IPS-NIHi11 (cell line): ENCODE measurements around the gene OPRM1.
A peak's percentile ranks its signal among the peaks of the same experiment; 100 is the strongest.

Source experiments
- DNase-seq: peaks from one replicate; pipeline ENCODE4 v3.0.0; 2012; ENCODE audit warnings: mixed read lengths, low spot score

OPRM1 gene

GRCh38 chr6:154086510-154086909 lies 47.5 kb downstream of the OPRM1 start:
- no peak for DNase-seq

GRCh38 chr6:154092326-154092962 lies 53.4 kb downstream of the OPRM1 start:
- DNase-seq = no peak

- no peak for DNase-seq
Observed at GRCh38 chr6:154093231-154094044, 54.4 kb downstream of the OPRM1 start.

GRCh38 chr6:154095571-154095970 lies 56.5 kb downstream of the OPRM1 start:
- DNase-seq = no peak

GRCh38 chr6:154096316-154096715 lies 57.3 kb downstream of the OPRM1 start:
- no peak for DNase-seq

GRCh38 chr6:154096834-154097233 lies 57.8 kb downstream of the OPRM1 start:
- no peak for DNase-seq

GRCh38 chr6:154099211-154099610 lies 60.2 kb downstream of the OPRM1 start:
- DNase-seq = no peak

- no peak for DNase-seq
Observed at GRCh38 chr6:154106251-154106650, 67.2 kb downstream of the OPRM1 start.

- no peak for DNase-seq
Observed at GRCh38 chr6:154111025-154111424, 72.0 kb downstream of the OPRM1 start.

GRCh38 chr6:154112181-154112809 lies 73.3 kb downstream of the OPRM1 start:
- DNase-seq = no peak

- no peak for DNase-seq
Observed at GRCh38 chr6:154113392-154113791, 74.4 kb downstream of the OPRM1 start.

- no peak for DNase-seq
Observed at GRCh38 chr6:154117485-154117884, 78.4 kb downstream of the OPRM1 start.

GRCh38 chr6:154122195-154122925 lies 83.3 kb downstream of the OPRM1 start:
- DNase-seq = no peak

- no peak for DNase-seq
Observed at GRCh38 chr6:154123155-154123956, 84.3 kb downstream of the OPRM1 start.

- DNase-seq = no peak
Observed at GRCh38 chr6:154125421-154125820, 86.4 kb downstream of the OPRM1 start.

- DNase-seq = peak; percentile 26
Observed at GRCh38 chr6:154127657-154128056, 88.6 kb downstream of the OPRM1 start.

- DNase-seq = no peak
Observed at GRCh38 chr6:154134471-154135147, 95.6 kb downstream of the OPRM1 start.

GRCh38 chr6:154138793-154139192 lies 99.8 kb downstream of the OPRM1 start:
- no peak for DNase-seq

GRCh38 chr6:154139892-154140291 lies 100.9 kb downstream of the OPRM1 start:
- DNase-seq = no peak

- no peak for DNase-seq
Observed at GRCh38 chr6:154140743-154141142, 101.7 kb downstream of the OPRM1 start.

GRCh38 chr6:154143753-154144152 lies 104.7 kb downstream of the OPRM1 start:
- no peak for DNase-seq
